GM18951 (cell line): ENCODE measurements around the gene COX8A.

Experiments
- POLR2A ChIP-seq: IDR thresholded peaks from 4 replicates; pipeline ENCODE4 v1.6.1; 2011; ENCODE audit warnings: mild to moderate bottlenecking; ENCODE audit not compliant: insufficient read length, insufficient read depth; ENCODE audit errors: extremely low read depth
- in situ Hi-C: fragments of 300-500 bp; cut with MboI; formaldehyde crosslinking; loops from one replicate; pipeline ENCODE4 v1.12.0; 2022; ENCODE audit warnings: low sequenced_read_pairs, mixed read lengths, inconsistent platforms; ENCODE audit not compliant: unreplicated experiment

Gene COX8A

GRCh38 chr11:64000740-64001483 lies 26.5 kb downstream of the COX8A start:
- in situ Hi-C loops, result no loop called here

GRCh38 chr11:64001484-64002420 lies 27.3 kb downstream of the COX8A start:
- no peak for TF ChIP-seq POLR2A
- in situ Hi-C loops, result no loop called here

More at GRCh38 chr11:64000740-64001483, 26.5 kb downstream of the COX8A start:
- no peak for TF ChIP-seq POLR2A

- in situ Hi-C loops, result no loop called here
- TF ChIP-seq POLR2A, result no peak
Measured at GRCh38 chr11:64003807-64004589, 29.6 kb downstream of the COX8A start.

DNA sequence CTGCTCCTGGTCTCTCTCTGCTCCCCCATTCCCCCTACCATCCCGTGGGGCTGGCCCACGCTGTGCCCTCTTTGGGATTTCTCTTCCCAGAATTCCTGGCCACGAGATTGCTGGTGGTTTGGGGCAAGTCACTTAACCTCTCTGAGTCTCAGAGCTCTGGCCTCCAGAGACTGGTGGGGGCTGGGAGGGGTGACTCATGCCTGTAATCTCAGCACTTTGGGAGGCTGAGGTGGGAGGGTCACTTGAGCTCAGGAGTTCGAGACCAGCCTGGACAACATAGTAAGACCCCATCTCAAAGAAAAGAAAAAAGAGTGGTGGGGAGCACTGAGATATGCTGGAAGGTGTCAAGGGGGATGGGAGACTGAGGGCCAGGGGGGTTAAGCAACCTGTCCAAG lies 30.2 kb downstream of the COX8A start:
- in situ Hi-C loops, result no loop called here

GRCh38 chr11:64005691-64006090 lies 31.3 kb downstream of the COX8A start:
- no peak for TF ChIP-seq POLR2A
- in situ Hi-C loops, result no loop called here

More for the DNA sequence above, 30.2 kb downstream of the COX8A start:
- no peak for TF ChIP-seq POLR2A

- TF ChIP-seq POLR2A, result no peak
- in situ Hi-C loops, result no loop called here
Measured at GRCh38 chr11:64006398-64006797, 32.0 kb downstream of the COX8A start.

DNA sequence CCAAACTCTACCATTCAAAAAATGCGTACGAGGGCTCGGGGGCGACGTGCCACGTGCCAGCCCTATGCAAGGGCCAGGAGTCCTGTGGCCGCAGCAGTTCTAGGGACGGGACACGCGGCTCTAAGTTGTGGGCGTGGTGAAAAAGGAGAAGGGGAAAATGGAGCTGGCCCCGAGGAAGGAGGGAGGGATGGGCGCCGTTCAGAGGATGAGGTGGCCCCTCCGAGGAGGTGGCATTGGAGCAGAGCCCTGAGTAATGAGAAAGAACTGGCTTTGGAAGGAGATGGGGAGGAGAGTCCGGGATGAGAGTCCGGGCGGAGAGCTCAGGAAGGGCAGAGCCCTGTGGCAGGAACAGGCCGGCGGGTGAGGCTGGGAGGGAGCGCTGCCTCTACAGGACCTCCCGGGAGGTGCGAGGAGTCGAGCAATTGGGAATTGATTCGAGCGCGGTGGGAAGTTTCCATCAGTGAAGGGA lies 32.8 kb downstream of the COX8A start:
- in situ Hi-C loops, result no loop called here
- no peak for TF ChIP-seq POLR2A

DNA sequence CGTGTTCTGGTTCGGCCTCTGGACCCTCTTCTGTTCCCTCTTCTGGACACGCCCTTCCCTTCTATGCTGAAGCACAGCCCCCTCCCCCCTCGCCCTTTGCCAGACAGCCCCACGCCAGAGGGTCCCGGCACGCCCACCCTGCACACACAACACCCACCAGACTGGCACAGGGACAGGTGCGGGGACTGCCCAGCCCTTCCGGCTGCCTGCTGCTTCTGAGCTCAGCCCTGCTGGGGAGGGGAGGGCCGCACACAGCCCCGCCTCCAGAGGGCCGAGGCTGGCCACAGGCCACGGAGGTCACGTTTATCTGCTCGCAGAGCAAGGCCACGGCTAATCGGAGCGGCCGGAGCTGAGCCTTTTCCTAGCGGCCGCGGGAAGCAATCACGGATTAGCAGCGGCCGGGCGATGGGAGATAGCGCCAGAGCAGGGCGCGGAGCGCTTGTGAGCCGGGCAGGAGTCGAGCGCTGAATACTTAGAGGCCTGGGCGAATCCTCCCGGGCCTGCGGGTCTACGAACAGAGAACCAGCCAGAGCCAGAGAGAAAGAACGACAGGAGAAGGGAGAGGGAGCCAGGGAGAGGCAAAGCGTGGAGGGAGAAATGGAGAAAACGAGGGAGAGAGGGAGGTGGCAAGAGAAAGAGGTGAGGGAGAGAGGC lies 33.3 kb downstream of the COX8A start:
- TF ChIP-seq POLR2A, result no peak
- in situ Hi-C loops, result no loop called here

DNA sequence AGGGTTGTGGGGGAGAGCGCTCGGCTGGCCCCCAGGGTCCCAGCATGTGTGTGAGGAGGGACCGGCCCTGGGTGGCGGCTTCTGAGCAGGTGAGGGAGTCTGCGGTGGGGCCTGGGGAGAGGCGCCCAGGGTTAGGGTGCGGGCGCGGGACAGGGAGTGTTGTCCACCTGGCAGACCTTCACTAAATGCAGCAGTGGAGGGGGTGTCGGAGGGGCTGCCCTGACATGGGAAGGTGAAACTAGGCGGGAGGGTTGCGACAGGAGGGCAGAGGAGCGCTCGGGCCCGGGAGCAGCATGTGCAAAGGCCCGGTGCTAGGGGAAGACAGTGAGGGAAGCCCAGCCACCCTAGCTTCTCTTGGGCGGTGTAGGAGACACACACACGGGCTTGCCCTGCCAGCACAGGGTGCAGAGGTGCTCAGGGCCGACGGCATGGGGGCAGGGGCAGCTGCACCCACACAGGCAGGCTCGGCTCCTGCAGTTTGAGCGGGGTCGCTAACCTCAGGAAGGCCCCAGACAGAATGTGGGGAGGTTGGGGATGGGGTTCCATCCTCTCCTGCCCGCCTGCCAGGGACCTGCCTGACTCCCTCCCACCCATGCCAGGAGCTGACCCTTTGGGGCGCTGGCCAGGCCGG lies 34.0 kb downstream of the COX8A start:
- TF ChIP-seq POLR2A, result no peak
- in situ Hi-C loops, result no loop called here

DNA sequence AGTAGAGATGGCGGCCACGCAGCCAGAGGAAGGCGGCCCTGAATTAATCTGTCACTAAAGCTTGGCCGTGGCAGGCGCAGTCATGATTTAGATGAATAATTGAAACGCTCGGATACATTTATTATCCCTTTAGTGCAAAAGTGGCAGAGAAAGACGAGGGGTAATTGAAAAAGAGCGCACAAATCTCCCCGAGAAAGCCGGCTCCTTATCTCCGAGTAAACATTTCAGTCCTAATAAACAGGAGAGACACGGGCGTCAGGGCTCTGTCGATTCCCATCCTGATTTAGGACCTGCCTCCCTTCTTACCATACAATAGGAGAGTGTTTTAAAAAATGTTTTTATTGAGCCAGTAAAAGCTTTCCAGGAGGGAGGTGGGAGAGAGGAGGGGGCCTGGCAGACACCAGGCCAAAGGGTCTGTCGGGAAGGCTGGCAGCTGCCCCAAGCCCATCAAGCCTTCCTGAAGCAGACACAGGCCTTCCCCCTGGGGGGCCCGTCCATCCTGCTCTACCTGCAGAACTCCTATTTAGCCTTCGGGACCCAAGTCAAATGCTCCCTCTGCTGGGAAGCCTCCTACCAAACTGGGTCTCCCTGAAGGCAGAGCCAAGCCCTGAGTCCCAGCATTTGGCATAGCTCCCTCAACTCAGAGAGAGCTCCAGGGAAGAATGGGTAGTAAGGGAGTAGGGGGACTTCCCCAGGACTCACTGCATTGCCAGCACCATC lies 34.7 kb downstream of the COX8A start:
- no peak for TF ChIP-seq POLR2A
- in situ Hi-C loops, result no loop called here

- in situ Hi-C loops, result no loop called here
Measured at GRCh38 chr11:64009710-64010109, 35.3 kb downstream of the COX8A start.

More at GRCh38 chr11:64009710-64010109, 35.3 kb downstream of the COX8A start:
- no peak for TF ChIP-seq POLR2A
